Stimulated activated CD4-positive, alpha-beta T cell treated with anti-CD3 and anti-CD28 coated beads, Interleukin-1b, Interleukin-23, amount 100 ng/mL, for 48 hours (primary cell): Measurements from ENCODE around the gene FGD5.
"Not testable (repeated sequence)": the region's sequence is repeated elsewhere in the genome, so short reads cannot be mapped to it uniquely, and the experiment has no call there.

Experiments
- DNase-seq: peaks from one replicate; pipeline ENCODE4 v3.0.0-alpha.2; 2020

FGD5 gene

GRCh38 chr3:14808502-14809266 lies 10.1 kb upstream of the FGD5 start:
- DNase-seq, result no peak

- not testable (repeated sequence) for DNase-seq
These were observed 9.2 kb upstream of the FGD5 start for GRCh38 chr3:14809611-14810010.

GRCh38 chr3:14810070-14810791 lies 8.5 kb upstream of the FGD5 start:
- DNase-seq, result no peak

GRCh38 chr3:14810801-14811661 lies 7.7 kb upstream of the FGD5 start:
- DNase-seq, result no peak

GRCh38 chr3:14811684-14812083 lies 7.1 kb upstream of the FGD5 start:
- DNase-seq, result no peak

GRCh38 chr3:14812196-14812790 lies 6.5 kb upstream of the FGD5 start:
- DNase-seq, result no peak

GRCh38 chr3:14814411-14814871 lies 4.3 kb upstream of the FGD5 start:
- DNase-seq, result no peak

GRCh38 chr3:14816359-14816758 lies 2.4 kb upstream of the FGD5 start:
- DNase-seq, result no peak

- no peak for DNase-seq
These were observed 909 bp downstream of the FGD5 start for GRCh38 chr3:14819671-14820070.

- DNase-seq, result no peak
These were observed 1.4 kb downstream of the FGD5 start for GRCh38 chr3:14820156-14820555.

- DNase-seq, result no peak
These were observed 2.4 kb downstream of the FGD5 start for GRCh38 chr3:14821151-14821550.

GRCh38 chr3:14822134-14822533 lies 3.4 kb downstream of the FGD5 start:
- no peak for DNase-seq

GRCh38 chr3:14822670-14823390 lies 4.1 kb downstream of the FGD5 start:
- DNase-seq, result no peak

- no peak for DNase-seq
These were observed 4.6 kb downstream of the FGD5 start for GRCh38 chr3:14823393-14823792.

- no peak for DNase-seq
These were observed 5.3 kb downstream of the FGD5 start for GRCh38 chr3:14823910-14824629.

- DNase-seq, result no peak
These were observed 5.9 kb downstream of the FGD5 start for GRCh38 chr3:14824646-14825045.

GRCh38 chr3:14826069-14826468 lies 7.3 kb downstream of the FGD5 start:
- no peak for DNase-seq

GRCh38 chr3:14827776-14828175 lies 9.0 kb downstream of the FGD5 start:
- no peak for DNase-seq

GRCh38 chr3:14829811-14830210 lies 11.0 kb downstream of the FGD5 start:
- no peak for DNase-seq

GRCh38 chr3:14831916-14832450 lies 13.2 kb downstream of the FGD5 start:
- DNase-seq, result no peak
